PC-3 (cell line): ENCODE results near the gene TASL.

ENCODE experiments used
- EZH2 ChIP-seq: fragments of 300-600 bp; sonication (generic); IDR thresholded peaks from one replicate; pipeline ENCODE4 v1.6.1; 2017; ENCODE audit warnings: antibody characterized with exemption, mild to moderate bottlenecking, low read length; ENCODE audit not compliant: unreplicated experiment
- EZH2phosphoT487 ChIP-seq: fragments of 300-600 bp; sonication (generic); IDR thresholded peaks from 2 replicates; pipeline ENCODE4 v1.6.1; 2018; ENCODE audit warnings: mild to moderate bottlenecking, antibody characterized with exemption, low read length, borderline replicate concordance
- TF ChIP-seq, protein P1 (sequence below): fragments of 300-600 bp; sonication (generic); conservative IDR thresholded peaks from 2 replicates; pipeline ENCODE4 v1.5.1; 2017; ENCODE audit warnings: antibody characterized with exemption, low read depth, mild to moderate bottlenecking, low read length

DNA sequence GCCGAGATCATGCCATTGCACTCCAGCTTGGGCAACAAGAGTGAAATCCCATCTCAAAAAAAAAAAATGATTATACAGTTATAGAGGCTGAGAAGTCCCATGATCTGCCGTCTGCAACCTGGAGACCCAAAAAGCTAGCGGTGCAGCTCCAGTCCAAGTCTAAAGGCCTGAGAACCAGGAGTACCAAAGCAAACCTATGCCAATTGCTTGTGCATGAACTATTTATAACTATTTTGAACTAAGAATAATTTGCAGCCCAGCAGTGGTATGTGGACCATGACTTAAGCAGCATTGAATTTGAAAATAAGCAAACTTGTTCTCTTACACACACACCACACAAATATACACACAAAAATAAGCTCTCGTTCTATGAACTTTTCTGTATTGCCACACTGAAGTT lies 51.8 kb downstream of the TASL start:
- TF ChIP-seq, protein P1, sequence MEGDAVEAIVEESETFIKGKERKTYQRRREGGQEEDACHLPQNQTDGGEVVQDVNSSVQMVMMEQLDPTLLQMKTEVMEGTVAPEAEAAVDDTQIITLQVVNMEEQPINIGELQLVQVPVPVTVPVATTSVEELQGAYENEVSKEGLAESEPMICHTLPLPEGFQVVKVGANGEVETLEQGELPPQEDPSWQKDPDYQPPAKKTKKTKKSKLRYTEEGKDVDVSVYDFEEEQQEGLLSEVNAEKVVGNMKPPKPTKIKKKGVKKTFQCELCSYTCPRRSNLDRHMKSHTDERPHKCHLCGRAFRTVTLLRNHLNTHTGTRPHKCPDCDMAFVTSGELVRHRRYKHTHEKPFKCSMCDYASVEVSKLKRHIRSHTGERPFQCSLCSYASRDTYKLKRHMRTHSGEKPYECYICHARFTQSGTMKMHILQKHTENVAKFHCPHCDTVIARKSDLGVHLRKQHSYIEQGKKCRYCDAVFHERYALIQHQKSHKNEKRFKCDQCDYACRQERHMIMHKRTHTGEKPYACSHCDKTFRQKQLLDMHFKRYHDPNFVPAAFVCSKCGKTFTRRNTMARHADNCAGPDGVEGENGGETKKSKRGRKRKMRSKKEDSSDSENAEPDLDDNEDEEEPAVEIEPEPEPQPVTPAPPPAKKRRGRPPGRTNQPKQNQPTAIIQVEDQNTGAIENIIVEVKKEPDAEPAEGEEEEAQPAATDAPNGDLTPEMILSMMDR, result no peak
- no peak for TF ChIP-seq EZH2
- no peak for TF ChIP-seq EZH2phosphoT487
